Large intestine (tissue), 12 donors: ENCODE measurements around the gene ZNF747. TPM values are rescaled to one million over a fixed set of nuclear protein-coding genes. Genes with fewer than 3 reads are reported as not detected.

Experiments used
- DNase-seq, 2 donors: peaks; one replicate each; pipeline versions ENCODE4 v3.0.0 to v3.0.0-alpha.2; 2013
- H3K27ac ChIP-seq: one replicate; pipeline ENCODE4 v1.5.1; 2013; ENCODE audit warnings: low read length
- H3K27me3 ChIP-seq: 2 replicates; pipeline ENCODE4 v1.6.1; 2013; ENCODE audit warnings: low read length; ENCODE audit not compliant: control insufficient read depth, insufficient read depth
- H3K36me3 ChIP-seq: 2 replicates; pipeline ENCODE4 v1.6.1; 2013; ENCODE audit warnings: low read length; ENCODE audit not compliant: control insufficient read depth, insufficient read depth
- H3K4me1 ChIP-seq: one replicate; pipeline ENCODE4 v1.6.1; 2013; ENCODE audit warnings: low read length; ENCODE audit not compliant: control insufficient read depth, insufficient read depth
- H3K4me3 ChIP-seq: one replicate; pipeline ENCODE4 v1.5.1; 2013; ENCODE audit warnings: low read length
- H3K9me3 ChIP-seq: one replicate; pipeline ENCODE4 v1.6.1; 2013; ENCODE audit warnings: mild to moderate bottlenecking, low read depth, low read length, moderate library complexity; ENCODE audit not compliant: control insufficient read depth
- WGBS: methylation state at CpG from one replicate; pipeline ENCODE4 v1.1.5; 2013; ENCODE audit warnings: low lambda C conversion rate; ENCODE audit not compliant: insufficient coverage; 5-methylcytosine and 5-hydroxymethylcytosine counted together
- long read RNA-seq, 11 donors: transcript quantifications; one replicate each; lab custom pipeline, GENCODE V29; 2026
- polyA plus RNA-seq: library from polyadenylated mRNA; unstranded; fragments of 120-200 nt; gene quantifications from one replicate; pipeline ENCODE4 v1.2.1, GENCODE V29; 2013

ZNF747 gene
- 9.4 TPM for polyA plus RNA-seq
- long read RNA-seq, donor 1: 0 reads
- long read RNA-seq, donor 2, transcript ZNF747-203 (3 exons, 1,511 nt): major isoform, 5 of 6 reads
- long read RNA-seq, donor 2, partial matches to known transcripts: 0 of 6 reads
- long read RNA-seq, donor 2, other reads (novel, unspliced or antisense): 0 of 6 reads
- long read RNA-seq, donor 3: 0 reads
- long read RNA-seq, donor 4: 0 reads
- long read RNA-seq, donor 5, partial matches to known transcripts: 0 of 2 reads
- long read RNA-seq, donor 5, other reads (novel, unspliced or antisense): 0 of 2 reads
- long read RNA-seq, donor 6, partial matches to known transcripts: 0 of 1 reads
- long read RNA-seq, donor 6, other reads (novel, unspliced or antisense): 0 of 1 reads
- long read RNA-seq, donor 7: 0 reads
- long read RNA-seq, donor 8, partial matches to known transcripts: 0 of 5 reads
- long read RNA-seq, donor 8, other reads (novel, unspliced or antisense): 0 of 5 reads
- long read RNA-seq, donor 9, partial matches to known transcripts: 0 of 4 reads
- long read RNA-seq, donor 9, other reads (novel, unspliced or antisense): 0 of 4 reads
- long read RNA-seq, donor 10, partial matches to known transcripts: 0 of 1 reads
- long read RNA-seq, donor 10, other reads (novel, unspliced or antisense): 0 of 1 reads
- long read RNA-seq, donor 11, transcript ZNF747-202 (2 exons, 3,504 nt): major isoform, 5 of 5 reads
- long read RNA-seq, donor 11, partial matches to known transcripts: 0 of 5 reads
- long read RNA-seq, donor 11, other reads (novel, unspliced or antisense): 0 of 5 reads

DNA sequence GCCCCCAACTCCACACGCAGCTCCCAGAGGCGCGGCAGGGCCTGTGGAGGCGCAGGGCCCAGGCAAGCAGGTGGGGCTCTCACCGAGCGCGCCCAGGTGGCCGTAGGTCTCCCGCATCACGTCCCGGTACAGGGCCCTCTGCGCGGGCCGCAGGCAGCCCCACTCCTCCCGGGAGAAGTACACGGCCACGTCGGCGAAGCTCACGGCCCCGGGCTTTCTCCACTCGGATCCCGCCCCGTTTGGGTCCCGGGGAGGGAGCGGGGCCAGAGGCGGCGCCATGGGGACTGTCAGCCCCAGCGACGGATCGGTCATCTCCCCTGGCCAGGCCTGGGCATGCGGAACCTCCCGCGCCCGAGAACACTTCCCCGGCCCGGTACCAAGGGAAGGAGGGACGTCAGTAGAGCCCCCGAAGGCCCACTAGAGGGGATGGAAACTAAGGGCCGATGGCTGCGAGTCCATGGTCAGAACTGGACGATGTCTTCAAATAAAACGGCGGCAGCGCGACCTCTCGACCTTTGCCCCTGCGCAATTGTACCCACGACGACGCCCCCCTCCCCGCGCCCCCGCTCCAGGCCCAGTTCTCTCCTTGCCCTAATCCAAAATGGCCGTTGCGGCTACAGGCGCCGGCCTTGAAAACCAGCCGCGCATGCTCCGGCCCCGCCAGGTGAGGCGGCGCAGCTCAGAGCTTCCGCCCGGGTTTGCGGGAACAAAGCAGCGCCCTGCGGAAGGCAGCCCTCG lies at the start of gene ZNF747:
TSS of gene ZNF747 (minus strand) at position 491 of the 738 bp plus-strand sequence. CDS start at position 312, 179 bp downstream.
- Histone ChIP-seq H3K9me3 (peaks cover 4% of the 10 kb centered on the region), H3K4me3 (peak within 1 kb of the TSS; percentile 79), H3K36me3 (peaks cover 25% of the 10 kb centered on the region), H3K27me3 (no peaks in the 10 kb centered on the region), H3K27ac (peak within 1 kb of the TSS; percentile 95), H3K4me1 (peaks cover 35% of the 10 kb centered on the region)
- peak; percentile 90 to 96 for DNase-seq
- WGBS: no CpG with 5 or more reads among the region's 70 CpGs

DNA sequence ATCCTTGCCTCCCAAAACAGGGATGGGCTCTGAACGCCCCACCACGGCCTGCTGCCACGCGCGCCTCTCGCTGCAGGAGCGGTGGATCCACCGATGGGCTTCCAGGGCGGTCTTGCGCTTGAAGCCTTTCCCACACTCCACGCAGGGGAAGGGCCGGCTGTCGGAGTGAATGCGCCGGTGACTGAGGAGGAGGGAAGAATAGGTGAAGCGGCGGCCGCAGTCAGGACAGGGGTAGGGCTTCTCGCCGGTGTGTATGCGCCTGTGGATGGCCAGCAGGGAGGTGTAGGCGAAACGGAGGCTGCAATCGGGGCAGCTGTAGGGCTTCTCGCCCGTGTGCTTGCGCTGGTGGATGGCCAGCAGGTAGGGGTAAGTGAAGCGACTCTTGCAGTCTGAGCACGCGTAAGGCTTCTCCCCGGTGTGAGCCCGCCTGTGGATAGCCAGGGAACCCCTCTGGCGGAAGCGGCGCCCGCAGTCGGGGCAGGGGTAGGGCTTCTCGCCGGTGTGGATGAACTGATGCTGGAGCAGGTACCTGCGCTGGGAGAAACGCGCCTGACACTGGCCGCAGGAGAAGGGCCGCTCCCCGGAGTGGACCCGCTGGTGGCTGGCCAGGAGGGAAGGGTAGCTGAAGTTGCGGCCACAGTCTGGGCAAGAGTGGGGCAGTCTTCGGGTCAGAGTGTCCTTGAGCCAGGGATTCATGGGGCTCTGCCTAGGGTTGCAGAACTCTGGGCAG lies 48.1 kb upstream of the ZNF747 start:
- no peak overlapping the region for H3K4me3 ChIP-seq
- no peak overlapping the region for H3K27ac ChIP-seq
- no CpG with 5 or more reads among the region's 48 CpGs for WGBS
- peaks cover 8% of the 10 kb centered on the region for H3K9me3 ChIP-seq
- no peaks in the 10 kb centered on the region for H3K27me3 ChIP-seq
- no peak for DNase-seq
- peaks cover 6% of the 10 kb centered on the region for H3K4me1 ChIP-seq
- peaks cover 32% of the 10 kb centered on the region for H3K36me3 ChIP-seq

DNA sequence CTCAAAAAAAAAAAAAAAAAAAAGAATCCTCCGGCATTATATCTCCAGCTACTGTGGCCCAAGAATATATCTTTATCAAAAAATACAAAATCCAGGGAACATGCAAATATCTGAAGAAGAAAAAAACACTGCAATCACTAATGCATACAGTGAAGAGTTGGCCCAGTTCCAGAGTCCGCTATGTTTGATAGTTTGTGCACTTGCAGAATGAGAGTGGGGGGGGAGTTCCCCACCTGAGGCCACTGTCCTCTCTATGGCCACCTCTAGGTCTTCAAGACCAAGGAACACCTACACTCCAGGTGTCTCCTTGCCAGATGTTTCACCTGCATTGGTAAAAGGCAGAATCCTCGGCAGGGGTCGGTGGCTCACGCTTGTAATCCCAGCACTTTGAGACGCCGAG lies 46.8 kb upstream of the ZNF747 start:
- H3K9me3 ChIP-seq: peaks cover 8% of the 10 kb centered on the region
- H3K27me3 ChIP-seq: no peaks in the 10 kb centered on the region
- H3K4me1 ChIP-seq: peaks cover 2% of the 10 kb centered on the region
- H3K36me3 ChIP-seq: peaks cover 28% of the 10 kb centered on the region
- no peak for DNase-seq
- no CpG with 5 or more reads among the region's 7 CpGs for whole genome bisulfite sequencing
- no peak overlapping the region for H3K4me3 ChIP-seq
- H3K27ac ChIP-seq: no peak overlapping the region

DNA sequence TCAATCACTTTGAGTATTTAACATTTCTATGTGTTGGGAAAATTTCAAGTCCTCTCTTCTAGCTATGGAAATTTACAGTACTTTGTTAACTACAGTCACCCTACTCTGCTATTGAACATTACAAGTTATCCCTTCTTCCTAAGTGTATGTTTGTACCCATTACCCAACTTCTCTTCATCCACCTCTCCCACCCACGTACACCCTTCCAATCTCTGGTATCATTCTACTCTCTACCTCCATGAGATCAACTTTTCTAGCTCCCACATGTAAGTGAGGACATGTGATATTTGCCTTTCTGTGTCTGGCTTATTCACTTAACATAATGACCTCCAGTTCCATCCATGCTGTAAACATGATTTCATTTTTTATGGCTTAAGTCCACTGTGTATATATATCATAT lies 40.0 kb upstream of the ZNF747 start:
- H3K4me1 ChIP-seq: peaks cover 14% of the 10 kb centered on the region
- WGBS: 80% methylated on average over 1 of the region's 1 CpG
- no peak overlapping the region for H3K27ac ChIP-seq
- H3K4me3 ChIP-seq: no peak overlapping the region
- H3K9me3 ChIP-seq: peaks cover 2% of the 10 kb centered on the region
- no peaks in the 10 kb centered on the region for H3K27me3 ChIP-seq
- H3K36me3 ChIP-seq: peaks cover 9% of the 10 kb centered on the region
- DNase-seq: no peak

DNA sequence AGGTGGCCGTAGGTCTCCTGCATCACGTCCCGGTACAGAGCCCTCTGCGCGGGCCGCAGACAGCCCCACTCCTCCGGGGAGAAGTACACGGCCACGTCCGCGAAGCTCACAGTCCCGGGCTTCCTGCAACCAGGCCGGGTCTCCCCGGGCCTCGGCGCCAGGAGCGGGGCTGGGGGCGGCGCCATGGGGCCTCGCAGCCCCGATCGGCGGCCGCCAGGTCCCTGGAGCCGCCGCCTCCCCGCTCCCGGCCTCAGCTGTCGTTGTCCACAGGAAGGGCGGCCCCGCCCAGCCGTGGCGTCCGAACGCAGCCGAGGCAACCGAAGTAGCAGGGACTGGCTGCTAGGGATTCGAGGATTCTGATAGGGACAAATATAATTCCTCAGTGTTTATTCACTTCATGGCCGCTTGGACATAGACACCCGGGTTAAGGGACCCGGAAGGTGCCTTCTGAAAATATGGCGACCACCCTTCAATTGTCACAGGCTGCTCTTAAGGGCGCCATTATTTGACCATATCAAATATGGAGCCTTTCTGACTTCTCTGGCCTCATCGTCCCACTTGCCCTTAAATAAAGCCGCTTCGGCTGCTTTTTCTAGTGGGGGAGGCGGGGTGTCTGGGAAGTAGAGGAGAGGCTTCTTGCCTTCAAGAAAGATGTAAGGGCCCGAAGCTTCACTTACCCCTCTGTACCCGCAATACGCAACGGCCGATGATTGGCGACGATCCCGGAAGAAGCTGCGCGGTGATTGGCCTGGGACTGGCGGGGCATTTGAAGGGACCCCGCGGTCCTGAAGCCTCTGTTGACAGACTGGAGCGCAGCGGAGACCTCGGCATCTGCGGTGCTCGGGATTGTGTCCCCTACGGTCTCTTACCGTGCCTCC lies 37.0 kb upstream of the ZNF747 start, which contains the start of gene ZNF688:
TSS of gene ZNF688 (minus strand) at position 270 of the 878 bp plus-strand sequence. CDS start at position 185, 85 bp downstream.
- peaks cover 2% of the 10 kb centered on the region for H3K9me3 ChIP-seq
- H3K27me3 ChIP-seq: no peaks in the 10 kb centered on the region
- peak; percentile 98 to 99 for DNase-seq
- peaks cover 6% of the 10 kb centered on the region for H3K36me3 ChIP-seq
- no CpG with 5 or more reads among the region's 67 CpGs for WGBS
- H3K4me1 ChIP-seq: peaks cover 16% of the 10 kb centered on the region
- peak within 1 kb of the TSS; percentile 79 for H3K4me3 ChIP-seq
- H3K27ac ChIP-seq: peak within 1 kb of the TSS; percentile 99

DNA sequence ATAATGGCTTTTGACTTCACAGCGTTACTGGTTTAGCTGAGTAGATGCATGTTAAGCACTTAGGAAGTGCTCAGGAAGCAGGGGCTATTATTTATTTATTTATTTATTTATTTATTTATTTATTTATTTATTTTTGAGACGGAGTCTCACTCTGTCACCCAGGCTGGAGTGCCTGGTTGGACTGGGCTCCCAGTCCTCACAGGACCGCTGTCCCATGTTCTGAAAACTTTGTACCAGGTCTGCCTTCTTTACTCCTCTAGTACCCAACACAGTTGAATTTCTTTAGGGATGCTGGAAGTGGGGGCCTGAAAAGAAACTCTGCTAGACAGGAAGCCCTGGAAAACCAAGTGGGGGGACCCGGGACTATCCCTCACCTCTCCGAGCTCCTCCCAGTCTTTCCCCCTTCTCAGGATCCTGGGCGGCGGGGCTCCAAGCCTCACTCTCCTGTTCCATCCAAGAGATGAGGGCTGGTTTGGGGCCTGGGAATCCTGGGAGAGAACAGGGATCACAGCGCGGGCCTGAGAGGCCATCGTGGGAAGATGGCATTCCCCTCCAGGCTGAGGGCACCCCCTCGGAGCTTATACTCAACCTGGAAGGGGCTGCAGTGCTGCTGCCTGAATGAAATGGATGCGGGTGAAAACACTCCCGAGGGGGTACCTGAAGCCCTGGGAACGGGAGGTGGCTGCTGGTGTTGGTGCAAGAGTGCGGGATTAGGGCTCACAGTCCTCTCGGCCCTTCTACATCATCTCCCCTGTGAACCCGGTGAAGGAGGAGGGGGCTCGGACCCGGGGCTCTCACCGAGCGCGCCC lies 36.2 kb upstream of the ZNF747 start:
- Histone ChIP-seq H3K4me3 (peak overlapping the region; percentile 79), H3K4me1 (peaks cover 16% of the 10 kb centered on the region), H3K9me3 (peaks cover 2% of the 10 kb centered on the region), H3K36me3 (peaks cover 3% of the 10 kb centered on the region), H3K27ac (peak overlapping the region; percentile 99), H3K27me3 (no peaks in the 10 kb centered on the region)
- whole genome bisulfite sequencing: 40% methylated on average over 2 of the region's 22 CpGs
- DNase-seq: peak; percentile 23 to 70

DNA sequence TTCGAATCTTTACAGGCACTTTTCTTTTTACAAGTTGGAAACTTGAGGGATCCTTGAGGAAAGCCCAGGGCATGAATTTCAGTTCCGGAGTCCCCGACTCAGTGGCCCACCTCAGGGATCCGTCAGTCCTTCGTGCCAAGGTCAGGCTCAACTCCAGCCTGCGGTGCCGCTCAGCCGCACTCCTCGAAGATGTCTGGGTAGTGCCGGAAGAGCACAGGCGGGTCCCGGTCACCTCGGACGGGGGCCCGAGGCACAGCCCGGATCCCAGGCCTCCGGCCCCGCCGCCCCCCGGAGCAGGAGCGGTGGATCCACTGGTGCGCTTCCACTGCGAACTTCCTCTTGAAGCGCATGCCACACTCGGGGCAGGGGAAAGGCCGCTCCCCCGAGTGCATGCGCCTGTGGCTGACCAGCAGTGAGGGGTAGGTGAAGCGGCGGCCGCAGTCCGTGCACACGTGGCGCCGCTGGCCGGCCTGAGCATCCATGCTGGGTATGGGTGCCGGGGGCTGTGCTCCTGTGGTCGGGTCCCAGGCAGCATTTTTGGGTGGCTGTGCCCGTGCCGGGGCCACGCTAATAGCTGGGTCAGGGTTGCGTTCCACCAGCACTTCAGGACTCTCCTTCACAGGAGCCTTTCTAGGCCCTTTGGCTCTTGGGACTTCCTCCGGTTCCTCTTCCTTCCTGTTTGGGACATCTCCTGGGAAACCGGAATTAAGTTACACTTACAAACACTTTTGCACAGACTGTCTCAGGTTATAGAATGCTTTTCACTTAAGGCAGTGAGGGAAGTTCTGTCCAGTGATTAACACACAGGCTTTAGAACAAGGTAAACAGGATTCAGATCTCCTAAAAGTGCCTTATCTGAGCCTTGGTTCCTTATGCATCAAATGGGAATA lies 35.3 kb upstream of the ZNF747 start:
- no CpG with 5 or more reads among the region's 44 CpGs for WGBS
- Histone ChIP-seq H3K4me3 (no peak overlapping the region), H3K9me3 (peaks cover 2% of the 10 kb centered on the region), H3K27me3 (no peaks in the 10 kb centered on the region), H3K4me1 (peaks cover 16% of the 10 kb centered on the region), H3K27ac (peak overlapping the region; percentile 99), H3K36me3 (peaks cover 3% of the 10 kb centered on the region)
- DNase-seq: peak in 1 of 2 donors; percentile 23

DNA sequence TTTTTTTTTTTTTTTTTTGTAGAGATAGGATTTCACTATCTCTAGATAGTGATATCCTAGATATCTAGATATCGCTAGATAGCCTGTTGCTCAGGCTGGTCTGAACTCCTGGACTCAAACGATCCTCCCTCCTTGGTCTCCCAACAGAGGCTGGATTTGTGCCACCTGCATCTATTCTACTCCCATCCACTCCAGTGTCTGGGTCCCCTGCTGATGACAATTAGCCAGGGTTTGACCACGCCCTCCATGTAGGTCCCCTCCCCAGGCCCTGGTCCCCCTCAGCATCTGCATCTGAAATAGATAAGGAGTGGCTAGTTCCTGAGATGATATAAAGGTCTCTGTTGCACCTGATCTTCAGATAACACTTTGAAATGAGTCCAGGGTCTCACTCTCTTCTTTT lies 34.6 kb upstream of the ZNF747 start:
- Histone ChIP-seq H3K4me1 (peaks cover 16% of the 10 kb centered on the region), H3K36me3 (peaks cover 3% of the 10 kb centered on the region), H3K27me3 (no peaks in the 10 kb centered on the region), H3K27ac (no peak overlapping the region), H3K9me3 (peaks cover 2% of the 10 kb centered on the region), H3K4me3 (no peak overlapping the region)
- DNase-seq: no peak
- WGBS: no CpG with 5 or more reads among the region's 3 CpGs
